ENCODE measurements around the gene LRRC27.

The LRRC27 gene

GRCh38 chr10:132356621-132357195, 24.7 kb downstream of the LRRC27 start:
- POLR2A ChIA-PET: no interaction called here
- DNase-seq (ENCODE audit: extremely low spot score): no peak
- CTCF ChIA-PET: interaction anchor here (1.5 kb wide), 1 partner anchor 214 kb away, joined by 3 read pairs; no protein-coding TSS in a partner anchor
- TF ChIP-seq, protein P1, sequence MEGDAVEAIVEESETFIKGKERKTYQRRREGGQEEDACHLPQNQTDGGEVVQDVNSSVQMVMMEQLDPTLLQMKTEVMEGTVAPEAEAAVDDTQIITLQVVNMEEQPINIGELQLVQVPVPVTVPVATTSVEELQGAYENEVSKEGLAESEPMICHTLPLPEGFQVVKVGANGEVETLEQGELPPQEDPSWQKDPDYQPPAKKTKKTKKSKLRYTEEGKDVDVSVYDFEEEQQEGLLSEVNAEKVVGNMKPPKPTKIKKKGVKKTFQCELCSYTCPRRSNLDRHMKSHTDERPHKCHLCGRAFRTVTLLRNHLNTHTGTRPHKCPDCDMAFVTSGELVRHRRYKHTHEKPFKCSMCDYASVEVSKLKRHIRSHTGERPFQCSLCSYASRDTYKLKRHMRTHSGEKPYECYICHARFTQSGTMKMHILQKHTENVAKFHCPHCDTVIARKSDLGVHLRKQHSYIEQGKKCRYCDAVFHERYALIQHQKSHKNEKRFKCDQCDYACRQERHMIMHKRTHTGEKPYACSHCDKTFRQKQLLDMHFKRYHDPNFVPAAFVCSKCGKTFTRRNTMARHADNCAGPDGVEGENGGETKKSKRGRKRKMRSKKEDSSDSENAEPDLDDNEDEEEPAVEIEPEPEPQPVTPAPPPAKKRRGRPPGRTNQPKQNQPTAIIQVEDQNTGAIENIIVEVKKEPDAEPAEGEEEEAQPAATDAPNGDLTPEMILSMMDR (IDR thresholded peaks at IDR 0.05; ENCODE audit: control extremely low read depth, extremely low read depth, low read depth, missing control alignments): no peak

GRCh38 chr10:132357286-132358058, 25.5 kb downstream of the LRRC27 start:
- POLR2A ChIA-PET: no interaction called here
- CTCF ChIA-PET: no interaction called here
- DNase-seq (ENCODE audit: extremely low spot score): no peak
- TF ChIP-seq, protein P1 (IDR thresholded peaks at IDR 0.05; ENCODE audit: control extremely low read depth, extremely low read depth, low read depth, missing control alignments): no peak

DNA sequence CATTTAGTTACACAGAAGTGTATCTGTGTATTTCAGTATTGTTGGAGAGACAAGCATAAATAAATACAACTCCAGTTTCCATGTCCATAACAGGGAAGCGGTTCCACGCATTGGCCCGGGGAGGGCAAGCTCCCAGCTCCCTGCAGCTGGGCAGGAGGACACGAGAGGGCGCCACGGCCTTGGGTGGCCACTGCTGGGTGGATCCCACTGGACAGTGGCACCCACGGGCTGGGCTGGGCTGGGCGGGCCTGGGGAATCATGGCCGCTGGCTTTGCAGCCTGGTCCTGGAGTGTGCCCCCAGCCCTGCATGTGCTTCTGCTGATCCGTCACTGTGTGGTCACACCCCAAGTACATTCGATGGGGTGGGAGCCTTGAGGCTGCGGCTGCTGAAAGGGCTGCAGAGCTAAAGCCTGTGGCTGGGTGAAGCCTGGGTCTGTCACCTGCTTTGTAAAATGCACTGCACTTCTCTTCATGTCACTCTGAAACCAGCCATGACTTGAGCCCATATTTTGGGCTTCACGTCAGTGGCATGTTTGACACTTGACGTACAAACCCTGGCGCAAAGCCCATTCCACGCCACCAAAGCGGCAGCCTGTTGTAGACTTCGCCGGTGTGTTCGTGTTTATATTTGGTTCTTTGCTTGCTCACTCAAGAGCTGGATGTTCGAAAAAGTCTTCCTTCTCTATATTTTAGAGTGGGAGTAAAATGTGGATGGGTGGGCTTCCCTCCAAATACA, 27.5 kb downstream of the LRRC27 start:
- no peak for DNase-seq (ENCODE audit: extremely low spot score)
- CTCF ChIA-PET: interaction anchor here (1.7 to 1.8 kb wide), 2 partner anchors 12 to 125 kb away, joined by 4 to 5 read pairs; no protein-coding TSS in a partner anchor
- POLR2A ChIA-PET: no interaction called here
- TF ChIP-seq, protein P1 (IDR thresholded peaks at IDR 0.05; ENCODE audit: control extremely low read depth, extremely low read depth, low read depth, missing control alignments): no peak

- ChIA-PET CTCF (interaction anchor here (0.7 to 1.8 kb wide), 3 partner anchors 11 to 127 kb away, joined by 3 to 5 read pairs (median 4); no protein-coding TSS in a partner anchor), POLR2A (no interaction called here)
- TF ChIP-seq, protein P1 (IDR thresholded peaks at IDR 0.05; ENCODE audit: control extremely low read depth, extremely low read depth, low read depth, missing control alignments): peak; percentile 22
- no peak for DNase-seq (ENCODE audit: extremely low spot score)
These were observed 28.9 kb downstream of the LRRC27 start for GRCh38 chr10:132360766-132361447.

GRCh38 chr10:132361581-132362101, 29.6 kb downstream of the LRRC27 start:
- ChIA-PET CTCF (interaction anchor here (0.7 kb wide), 1 partner anchor 13 kb away, joined by 3 read pairs; no protein-coding TSS in a partner anchor), POLR2A (no interaction called here)
- DNase-seq (ENCODE audit: extremely low spot score): no peak
- TF ChIP-seq, protein P1 (IDR thresholded peaks at IDR 0.05; ENCODE audit: control extremely low read depth, extremely low read depth, low read depth, missing control alignments): no peak

- TF ChIP-seq, protein P1 (IDR thresholded peaks at IDR 0.05; ENCODE audit: control extremely low read depth, extremely low read depth, low read depth, missing control alignments): no peak
- no peak for DNase-seq (ENCODE audit: extremely low spot score)
- POLR2A ChIA-PET: no interaction called here
- CTCF ChIA-PET: no interaction called here
These were observed 30.2 kb downstream of the LRRC27 start for GRCh38 chr10:132362151-132362611.

Data from GM10248 (cell line).